Thoracic aorta (tissue), 2 donors: ENCODE data around the gene DYNC1I1. TPM values are rescaled to one million over a fixed set of nuclear protein-coding genes. Genes with fewer than 3 reads are reported as not detected.

Experiments used
- ATAC-seq: fragments of 150-250 bp; one replicate; pipeline ENCODE4 v1.8.0; 2017; ENCODE audit warnings: low read depth; ENCODE audit not compliant: insufficient number of reproducible peaks, low FRiP score
- DNase-seq: peaks from one replicate; pipeline ENCODE4 v3.0.0-alpha.2; 2020; ENCODE audit warnings: low spot score
- H3K27ac ChIP-seq, 2 donors: fragments of 200-600 bp; sonication (generic); 1 replicate in 1 of 2; 2 replicates in 1 of 2; pipeline ENCODE4 v1.5.1; 2016; ENCODE audit warnings: mild to moderate bottlenecking in 2 of 2, moderate library complexity in 2 of 2
- H3K27me3 ChIP-seq: fragments of 200-600 bp; sonication (generic); replicated peaks from 2 replicates; pipeline ENCODE4 v1.6.0; 2016; ENCODE audit warnings: mild to moderate bottlenecking; ENCODE audit not compliant: insufficient read depth
- H3K36me3 ChIP-seq: fragments of 200-600 bp; sonication (generic); one replicate; pipeline ENCODE4 v1.5.1; 2016
- H3K4me1 ChIP-seq, 2 donors: fragments of 200-600 bp; sonication (generic); 1 replicate in 1 of 2; 2 replicates in 1 of 2; pipeline versions ENCODE4 v1.5.1 to v1.6.0; 2016; ENCODE audit warnings: low read depth in 2 of 2, mild to moderate bottlenecking in 1 of 2; ENCODE audit not compliant: control insufficient read depth in 1 of 2
- H3K4me3 ChIP-seq: fragments of 200-600 bp; sonication (generic); 2 replicates; pipeline ENCODE4 v1.5.1; 2016; ENCODE audit warnings: mild to moderate bottlenecking
- H3K9me3 ChIP-seq: fragments of 200-600 bp; sonication (generic); 2 replicates; pipeline ENCODE4 v1.5.1; 2016
- total RNA-seq, 2 donors: library from RNA; depleted of rRNA; stranded (reverse); fragments of >200 nt; gene quantifications; one replicate each; pipeline versions ENCODE4 v1.1.0 to v1.2.3, GENCODE V29; 2016
- TF ChIP-seq, protein P1 (sequence below): fragments of 200-600 bp; sonication (generic); IDR thresholded peaks from one replicate; pipeline ENCODE4 v1.5.1; 2019; ENCODE audit warnings: antibody characterized with exemption

The DYNC1I1 gene
- total RNA-seq, 2 donors from 2014 or later, result 24.6 to 69.1 TPM

DNA sequence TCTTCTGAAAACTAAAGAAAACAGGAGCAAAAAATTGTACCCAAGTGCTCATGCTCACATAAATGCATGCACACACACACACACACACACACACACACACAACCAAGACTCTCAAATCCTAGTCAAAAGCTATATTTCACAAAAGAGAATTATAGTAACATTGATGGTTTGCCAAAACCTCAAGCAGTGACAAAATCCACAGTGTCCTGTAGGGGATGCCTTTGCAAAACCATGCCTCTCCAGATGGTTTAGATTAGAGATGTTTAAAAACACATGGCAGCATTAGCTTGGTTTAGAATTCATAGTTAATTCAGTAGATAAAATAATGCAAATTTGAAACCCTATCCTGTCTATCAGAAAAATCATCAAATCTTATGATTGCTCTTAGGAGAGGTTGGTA lies 232.2 kb downstream of the DYNC1I1 start:
- no peak for DNase-seq
- H3K4me1 ChIP-seq, result peaks cover 16 to 17% of the 10 kb centered on the region in 2 donors
- ATAC-seq, result no peak
- TF ChIP-seq, protein P1, sequence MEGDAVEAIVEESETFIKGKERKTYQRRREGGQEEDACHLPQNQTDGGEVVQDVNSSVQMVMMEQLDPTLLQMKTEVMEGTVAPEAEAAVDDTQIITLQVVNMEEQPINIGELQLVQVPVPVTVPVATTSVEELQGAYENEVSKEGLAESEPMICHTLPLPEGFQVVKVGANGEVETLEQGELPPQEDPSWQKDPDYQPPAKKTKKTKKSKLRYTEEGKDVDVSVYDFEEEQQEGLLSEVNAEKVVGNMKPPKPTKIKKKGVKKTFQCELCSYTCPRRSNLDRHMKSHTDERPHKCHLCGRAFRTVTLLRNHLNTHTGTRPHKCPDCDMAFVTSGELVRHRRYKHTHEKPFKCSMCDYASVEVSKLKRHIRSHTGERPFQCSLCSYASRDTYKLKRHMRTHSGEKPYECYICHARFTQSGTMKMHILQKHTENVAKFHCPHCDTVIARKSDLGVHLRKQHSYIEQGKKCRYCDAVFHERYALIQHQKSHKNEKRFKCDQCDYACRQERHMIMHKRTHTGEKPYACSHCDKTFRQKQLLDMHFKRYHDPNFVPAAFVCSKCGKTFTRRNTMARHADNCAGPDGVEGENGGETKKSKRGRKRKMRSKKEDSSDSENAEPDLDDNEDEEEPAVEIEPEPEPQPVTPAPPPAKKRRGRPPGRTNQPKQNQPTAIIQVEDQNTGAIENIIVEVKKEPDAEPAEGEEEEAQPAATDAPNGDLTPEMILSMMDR, result no peak
- H3K4me3 ChIP-seq, result no peak overlapping the region
- no peak overlapping the region for H3K27ac ChIP-seq
- no peaks in the 10 kb centered on the region for H3K27me3 ChIP-seq
- H3K36me3 ChIP-seq, result no peaks in the 10 kb centered on the region
- H3K9me3 ChIP-seq, result no peaks in the 10 kb centered on the region

DNA sequence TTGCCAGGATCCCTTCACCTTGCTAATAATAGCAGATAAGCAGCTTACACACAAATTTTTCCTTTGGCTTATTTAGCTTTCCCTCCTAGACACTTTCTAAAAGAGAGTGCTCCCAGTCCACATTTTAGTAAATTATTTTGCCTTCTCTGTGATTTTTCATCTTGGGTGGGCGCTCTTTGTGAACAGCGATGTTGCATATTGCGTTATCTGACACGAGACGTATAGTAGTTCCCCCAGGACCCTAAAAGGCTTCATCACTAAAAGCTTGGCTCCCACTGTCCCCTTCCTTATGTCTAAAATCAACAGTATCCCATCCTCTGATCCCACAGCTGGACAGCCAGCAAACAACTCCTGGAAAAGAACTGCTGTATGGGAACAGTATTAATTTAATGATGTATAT lies 232.9 kb downstream of the DYNC1I1 start:
- H3K4me3 ChIP-seq, result no peak overlapping the region
- H3K9me3 ChIP-seq, result no peaks in the 10 kb centered on the region
- no peaks in the 10 kb centered on the region for H3K27me3 ChIP-seq
- peaks cover 16 to 17% of the 10 kb centered on the region in 2 donors for H3K4me1 ChIP-seq
- no peak overlapping the region for H3K27ac ChIP-seq
- DNase-seq (no peak), ATAC-seq (no peak)
- TF ChIP-seq, protein P1, result no peak
- no peaks in the 10 kb centered on the region for H3K36me3 ChIP-seq

DNA sequence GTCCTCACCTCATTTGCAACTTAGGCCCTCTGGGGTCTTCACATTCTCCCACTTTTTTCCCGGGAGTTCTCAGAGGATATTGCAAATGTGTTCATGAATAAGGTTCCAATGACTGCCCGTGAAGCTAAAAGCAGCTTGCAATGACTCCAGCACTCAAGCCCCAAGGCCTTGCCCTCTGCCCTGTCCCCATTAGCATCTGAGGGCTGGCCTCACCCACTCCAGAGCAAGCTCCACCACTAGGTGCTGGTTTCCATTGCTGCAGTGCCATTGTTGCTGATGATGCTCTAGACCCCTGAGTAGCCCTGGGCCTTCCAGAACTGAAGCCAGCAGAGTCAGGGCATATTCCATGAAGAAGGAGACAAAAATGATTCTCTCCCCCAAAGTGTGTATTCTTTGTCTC lies 236.8 kb downstream of the DYNC1I1 start:
- DNase-seq, result no peak

DNA sequence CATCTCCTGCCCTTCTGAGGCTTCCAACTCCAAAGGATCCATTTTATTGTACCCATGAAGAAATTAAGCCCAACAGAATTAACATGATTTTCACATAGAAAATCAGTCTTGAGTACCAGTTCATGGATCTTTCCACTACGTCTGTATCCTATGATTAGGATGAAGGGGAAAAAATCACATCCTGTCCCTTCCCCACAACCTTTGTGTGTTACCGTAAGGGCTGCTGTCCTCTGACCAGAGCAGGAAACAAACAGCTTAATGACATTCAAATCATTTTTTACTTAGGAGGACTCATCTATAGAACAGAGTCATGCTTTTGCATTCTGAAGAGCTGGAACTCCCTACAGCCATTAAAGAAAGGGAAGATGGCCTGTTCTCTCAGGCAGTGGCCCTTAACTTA lies 241.5 kb downstream of the DYNC1I1 start:
- no peak overlapping the region for H3K27ac ChIP-seq
- TF ChIP-seq, protein P1, result no peak
- H3K36me3 ChIP-seq, result no peaks in the 10 kb centered on the region
- no peaks in the 10 kb centered on the region for H3K9me3 ChIP-seq
- peaks cover 6 to 21% of the 10 kb centered on the region in 2 donors for H3K4me1 ChIP-seq
- H3K4me3 ChIP-seq, result no peak overlapping the region
- no peak for DNase-seq
- ATAC-seq, result no peak
- no peaks in the 10 kb centered on the region for H3K27me3 ChIP-seq

More for the DNA sequence above, 236.8 kb downstream of the DYNC1I1 start:
- Histone ChIP-seq H3K27me3 (no peaks in the 10 kb centered on the region), H3K4me1 (peaks cover 16 to 17% of the 10 kb centered on the region in 2 donors), H3K4me3 (no peak overlapping the region), H3K9me3 (no peaks in the 10 kb centered on the region), H3K27ac (no peak overlapping the region), H3K36me3 (no peaks in the 10 kb centered on the region)
- ATAC-seq, result no peak
- TF ChIP-seq, protein P1, result no peak

DNA sequence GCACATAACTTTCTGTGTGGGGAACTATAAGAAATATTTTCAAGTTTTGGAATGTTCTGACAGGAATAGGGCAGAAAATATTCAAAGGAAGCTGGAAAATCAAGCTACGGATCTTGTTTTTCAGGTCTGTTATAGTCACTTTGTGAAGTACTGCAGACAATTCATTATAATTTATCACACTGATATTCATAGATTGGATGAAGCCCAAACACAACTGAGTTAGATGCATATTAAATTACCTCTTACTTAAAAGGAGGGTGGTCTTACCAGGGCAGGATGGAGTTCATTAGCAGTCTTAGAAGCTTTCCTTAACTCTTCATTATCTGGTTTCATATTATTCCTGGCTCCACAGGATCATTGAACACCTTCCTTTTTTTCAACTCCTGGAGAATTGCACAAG lies 242.3 kb downstream of the DYNC1I1 start:
- DNase-seq (no peak), ATAC-seq (no peak)
- Histone ChIP-seq H3K27me3 (no peaks in the 10 kb centered on the region), H3K4me1 (peaks cover 6 to 21% of the 10 kb centered on the region in 2 donors), H3K9me3 (no peaks in the 10 kb centered on the region), H3K27ac (no peak overlapping the region), H3K4me3 (no peak overlapping the region), H3K36me3 (no peaks in the 10 kb centered on the region)
- TF ChIP-seq, protein P1, result no peak
